K562 (cell line): ENCODE results near the gene NDUFAF2. TPM values are rescaled to one million over a fixed set of nuclear protein-coding genes. Genes with fewer than 3 reads are reported as not detected.

Experiments used
- ATAC-seq: fragments of 200-7000 bp; cut with Tn5 transposase; 3 replicates; pipeline ENCODE4 v1.9.1; 2020; ENCODE audit warnings: moderate library complexity
- BruUV-seq: library from RNA; stranded (reverse); fragments of 400-500 nt; replicated peaks from 2 replicates; lab custom pipeline; 2021; lab: Mats Ljungman, UMichigan
- CTCF ChIA-PET: fragments of 300-600 bp; formaldehyde crosslinking; extraction: SDS; loops from one replicate; lab custom pipeline; 2021; ENCODE audit warnings: low intra/inter-chr PET ratio; lab: Yijun Ruan, JAX
- POLR2A ChIA-PET: fragments of 300-600, 350-650 bp; sonication (Branson Sonifier 250); formaldehyde crosslinking; extraction: SDS; loops from one replicate; lab custom pipeline; 2021; ENCODE audit warnings: antibody characterized with exemption, inconsistent platforms; lab: Yijun Ruan, JAX
- DNase-seq, 4 experiments: peaks; one replicate each; pipeline versions ENCODE4 v3.0.0 to v3.0.0-alpha.2; 2011 to 2018; ENCODE audit warnings: low spot score in 3 of 4, mixed read lengths in 3 of 4; ENCODE audit errors: extremely low read depth in 1 of 4
- FAIRE-seq: peaks from 2 replicates; lab custom pipeline; 2011; peaks lifted over from hg19 to GRCh38; lab: Jason Lieb, UNC
- H2AFZ ChIP-seq: 2 replicates; pipeline ENCODE4 v1.6.0; 2011; ENCODE audit warnings: low read depth, low read length, control low read depth, inconsistent platforms
- H3K27ac ChIP-seq: fragments of 200-600 bp; 3 replicates; pipeline ENCODE4 v1.8.0; 2011; ENCODE audit warnings: low read depth, mild to moderate bottlenecking, control low read depth, inconsistent platforms, low read length, moderate library complexity, mixed read lengths; ENCODE audit errors: extremely low read depth
- H3K27me3 ChIP-seq, 2 experiments: fragments of 300-600 bp in 1 of 2; 2 replicates in 1 of 2; 3 replicates in 1 of 2; pipeline versions ENCODE4 v1.6.0 to v1.8.0; 2011; ENCODE audit warnings: inconsistent platforms in 2 of 2, low read length in 2 of 2, mild to moderate bottlenecking in 1 of 2, mixed read lengths in 1 of 2, moderate library complexity in 1 of 2; ENCODE audit not compliant: control insufficient read depth in 2 of 2, insufficient read depth in 2 of 2
- H3K36me3 ChIP-seq: fragments of 300-600 bp; 3 replicates; pipeline ENCODE4 v1.8.0; 2011; ENCODE audit warnings: mild to moderate bottlenecking, low read length, inconsistent platforms; ENCODE audit not compliant: control insufficient read depth, insufficient read depth
- H3K4me1 ChIP-seq, 2 experiments: fragments of 200-600 bp in 1 of 2; replicated peaks in 1 of 2; 2 replicates in 1 of 2; 3 replicates in 1 of 2; pipeline versions ENCODE4 v1.5.1 to v1.8.0; 2011; ENCODE audit warnings: inconsistent platforms in 2 of 2, low read length in 2 of 2, mild to moderate bottlenecking in 1 of 2, mixed read lengths in 1 of 2, moderate library complexity in 1 of 2; ENCODE audit not compliant: control insufficient read depth in 2 of 2, insufficient read depth in 2 of 2
- H3K4me2 ChIP-seq: 2 replicates; pipeline ENCODE4 v1.6.1; 2011; ENCODE audit warnings: low read length, control low read depth, inconsistent platforms, mixed read lengths; ENCODE audit not compliant: insufficient read depth
- H3K4me3 ChIP-seq: fragments of 200-600 bp; sonication (generic), shearing (Covaris generic); 2 replicates; pipeline ENCODE4 v1.5.1; 2016; ENCODE audit warnings: control low read depth, inconsistent platforms
- H3K79me2 ChIP-seq: fragments of 200-600 bp; 3 replicates; pipeline ENCODE4 v1.8.0; 2011; ENCODE audit warnings: low read length, inconsistent platforms; ENCODE audit not compliant: control insufficient read depth, insufficient read depth
- H3K9ac ChIP-seq, 2 experiments: 2 replicates each; pipeline versions ENCODE4 v1.6.0 to v1.6.1; 2011; ENCODE audit warnings: low read depth in 2 of 2, low read length in 2 of 2, control low read depth in 1 of 2, inconsistent platforms in 1 of 2, mild to moderate bottlenecking in 1 of 2, mixed read lengths in 1 of 2; ENCODE audit not compliant: insufficient read depth in 1 of 2
- H3K9me1 ChIP-seq: one replicate; pipeline ENCODE4 v1.6.0; 2011; ENCODE audit warnings: inconsistent platforms, mild to moderate bottlenecking, low read length, moderate library complexity; ENCODE audit not compliant: control insufficient read depth, insufficient read depth
- H3K9me3 ChIP-seq: replicated peaks from 2 replicates; pipeline ENCODE4 v1.5.1; 2011; ENCODE audit warnings: low read depth, low read length, inconsistent platforms; ENCODE audit not compliant: control insufficient read depth, insufficient read depth
- H4K20me1 ChIP-seq: replicated peaks from 2 replicates; pipeline ENCODE4 v1.6.1; 2011; ENCODE audit warnings: low read length, inconsistent platforms, mixed read lengths; ENCODE audit not compliant: control insufficient read depth, insufficient read depth
- MAZ ChIP-seq, 2 experiments: fragments of 450-650 bp in 1 of 2; sonication (generic) in 1 of 2; formaldehyde crosslinking; IDR thresholded peaks in 1 of 2; conservative IDR thresholded peaks in 1 of 2; 2 replicates each; pipeline versions ENCODE4 v1.4.0 to v1.5.0; 2020; ENCODE audit warnings: mild to moderate bottlenecking in 1 of 2, missing genetic modification reagents in 1 of 2
- NRF1 ChIP-seq, 2 experiments: fragments of 450-650 bp; IDR thresholded peaks in 1 of 2; conservative IDR thresholded peaks in 1 of 2; 2 replicates each; pipeline ENCODE4 v1.6.1; 2014; ENCODE audit warnings: mild to moderate bottlenecking in 2 of 2
- PURB ChIP-seq: sonication (generic); formaldehyde crosslinking; IDR thresholded peaks from 2 replicates; pipeline ENCODE4 v1.9.0; 2021; ENCODE audit warnings: low read depth, mild to moderate bottlenecking, missing genetic modification reagents
- ZZZ3 ChIP-seq: fragments of 450-650 bp; IDR thresholded peaks from 2 replicates; pipeline ENCODE4 v1.6.1; 2016; ENCODE audit warnings: antibody characterized with exemption, mild to moderate bottlenecking, moderate library complexity
- in situ Hi-C: fragments of 300-500 bp; cut with MboI; formaldehyde crosslinking; loops from 4 replicates; pipeline ENCODE4 v1.15.0; 2018; ENCODE audit warnings: inconsistent platforms, mixed read lengths
- intact Hi-C: fragments of 100-400 bp; cut with micrococcal nuclease; formaldehyde crosslinking; loops from 2 replicates; pipeline ENCODE4 v1.14.2; 2022
- polyA plus RNA-seq, 8 experiments: library from polyadenylated mRNA; depleted of rRNA in 4 of 8; stranded (reverse) in 5 of 8; unstranded in 3 of 8; fragments of >200 nt; fragmentation: Nextera tagmentation in 2 of 8; fragmentation: Illumina TruSeq in 1 of 8; extraction: Ambion mirVana in 2 of 8; extraction: Trizol in 1 of 8; gene quantifications; 2 replicates each; pipeline versions ENCODE4 v1.2.1 to v1.2.3, GENCODE V29; 2011 to 2014; ENCODE audit warnings: inconsistent platforms in 1 of 8, missing spikeins in 1 of 8
- total RNA-seq, 7 experiments: library from RNA; depleted of rRNA in 6 of 7; stranded (reverse); fragments of >200 nt in 6 of 7; fragmentation: Illumina TruSeq in 2 of 7; extraction: Trizol in 2 of 7; gene quantifications; 2 replicates each; pipeline versions ENCODE4 v1.2.1 to v1.2.3, GENCODE V29; 2011 to 2021; ENCODE audit warnings: low replicate concordance in 1 of 7
- TF ChIP-seq, protein P1 (sequence below): conservative IDR thresholded peaks from 2 replicates; pipeline ENCODE4 v1.6.1; 2011; ENCODE audit warnings: low read depth, mild to moderate bottlenecking, low read length; ENCODE audit not compliant: control insufficient read depth

NDUFAF2 gene
- total and polyA plus RNA-seq, 9 of the 15 experiments (the other 6 are each of a cell fraction or from before 2014, with no cell fraction given), result 56.0 to 155 (median 95.9) TPM

DNA sequence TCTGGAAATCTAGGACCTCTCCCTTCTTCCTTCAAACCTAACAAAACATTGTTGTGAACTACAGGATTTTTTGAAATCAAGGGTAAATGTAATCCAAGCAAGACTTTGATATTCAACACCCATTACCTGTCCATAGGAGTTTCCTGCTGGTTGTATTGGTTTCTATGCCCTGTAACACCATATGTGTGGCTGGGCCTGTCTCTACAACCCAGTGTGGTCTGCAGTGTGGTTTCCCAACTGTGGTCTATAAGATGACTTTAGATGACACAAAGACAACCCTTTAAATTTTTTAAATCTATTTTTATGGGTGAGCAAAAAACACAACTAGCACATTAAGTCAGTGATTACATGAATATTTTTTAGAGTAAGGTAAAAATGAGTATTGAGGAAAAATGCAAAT is 124.1 kb downstream of the NDUFAF2 start:
- no peaks in the 10 kb centered on the region for H3K9me3 ChIP-seq
- H3K4me3 ChIP-seq, result no peak overlapping the region
- ATAC-seq, result no peak
- no peaks in the 10 kb centered on the region for H3K27me3 ChIP-seq
- H3K9ac ChIP-seq, result no peak overlapping the region
- no peaks in the 10 kb centered on the region for H3K4me1 ChIP-seq
- BruUV-seq, result no TSS peak
- CTCF ChIA-PET, result no interaction called here
- TF ChIP-seq ZZZ3, result no peak
- TF ChIP-seq, protein P1, sequence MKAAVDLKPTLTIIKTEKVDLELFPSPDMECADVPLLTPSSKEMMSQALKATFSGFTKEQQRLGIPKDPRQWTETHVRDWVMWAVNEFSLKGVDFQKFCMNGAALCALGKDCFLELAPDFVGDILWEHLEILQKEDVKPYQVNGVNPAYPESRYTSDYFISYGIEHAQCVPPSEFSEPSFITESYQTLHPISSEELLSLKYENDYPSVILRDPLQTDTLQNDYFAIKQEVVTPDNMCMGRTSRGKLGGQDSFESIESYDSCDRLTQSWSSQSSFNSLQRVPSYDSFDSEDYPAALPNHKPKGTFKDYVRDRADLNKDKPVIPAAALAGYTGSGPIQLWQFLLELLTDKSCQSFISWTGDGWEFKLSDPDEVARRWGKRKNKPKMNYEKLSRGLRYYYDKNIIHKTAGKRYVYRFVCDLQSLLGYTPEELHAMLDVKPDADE, result no peak
- TF ChIP-seq PURB (CRISPR knock-in tag), result no peak
- TF ChIP-seq MAZ (CRISPR knock-in tag; conservative IDR thresholded peaks at IDR 0.05 in 1 of 2, IDR thresholded peaks at IDR 0.05 in 1 of 2), result no peak
- TF ChIP-seq NRF1 (conservative IDR thresholded peaks at IDR 0.05 in 1 of 2, IDR thresholded peaks at IDR 0.05 in 1 of 2), result no peak
- TF ChIP-seq, all 486 proteins: peak for 0
- no peaks in the 10 kb centered on the region for H3K9me1 ChIP-seq
- H2AFZ ChIP-seq, result no peak overlapping the region
- peaks cover 5% of the 10 kb centered on the region; the same call in 2 of the 3 replicates for H3K36me3 ChIP-seq
- FAIRE-seq (no peak), DNase-seq (no peak)
- POLR2A ChIA-PET, result no interaction called here
- no peaks in the 10 kb centered on the region for H4K20me1 ChIP-seq
- intact Hi-C loops, result no loop called here
- H3K27ac ChIP-seq, result no peak overlapping the region
- no peaks in the 10 kb centered on the region for H3K79me2 ChIP-seq
- in situ Hi-C loops, result loop anchor here (25.0 kb wide), 1 partner anchor 568 kb away; no protein-coding TSS in a partner anchor
- H3K4me2 ChIP-seq, result no peak overlapping the region
